ENCODE measurements around the gene HKDC1.
"Not testable (repeated sequence)": the region's sequence is repeated elsewhere in the genome, so short reads cannot be mapped to it uniquely, and the experiment has no call there.

Gene HKDC1

DNA sequence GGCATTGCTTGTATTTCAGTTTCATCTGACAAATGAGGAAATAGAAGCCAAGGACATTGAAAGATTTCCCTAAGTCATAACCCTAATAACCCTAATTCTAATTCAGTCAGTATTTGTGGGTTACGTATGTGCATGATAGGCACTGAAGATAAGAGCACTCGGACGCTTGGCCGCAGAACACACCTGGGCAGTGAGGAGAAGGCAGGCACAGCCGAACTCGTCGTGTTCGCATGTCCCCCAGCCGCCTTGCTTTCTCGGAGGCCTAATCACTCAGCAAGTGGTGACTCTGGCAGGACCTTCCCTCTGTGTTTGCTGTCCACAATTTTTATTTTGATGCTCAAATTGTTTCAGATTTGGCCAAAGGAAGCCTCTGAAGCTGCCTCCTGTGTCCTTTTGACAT, 23.7 kb downstream of the HKDC1 start:
- no peak for DNase-seq (ENCODE audit: low spot score)

DNA sequence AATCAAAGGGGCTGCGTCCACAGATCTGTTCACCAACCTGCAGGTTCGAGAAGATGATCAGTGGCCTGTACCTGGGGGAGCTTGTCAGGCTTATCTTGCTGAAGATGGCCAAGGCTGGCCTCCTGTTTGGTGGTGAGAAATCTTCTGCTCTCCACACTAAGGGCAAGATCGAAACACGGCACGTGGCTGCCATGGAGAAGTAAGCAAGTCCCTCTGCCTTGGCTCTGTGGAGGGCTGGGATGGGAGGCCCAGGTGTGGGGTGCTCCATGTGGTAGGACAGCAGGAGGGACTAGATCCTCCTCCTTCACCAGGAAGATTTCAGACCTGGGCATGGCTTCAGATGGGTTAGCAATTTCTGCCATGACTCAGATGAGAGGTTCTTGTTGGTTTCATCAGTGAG, 25.9 kb downstream of the HKDC1 start:
- DNase-seq (ENCODE audit: low spot score), result no peak

DNA sequence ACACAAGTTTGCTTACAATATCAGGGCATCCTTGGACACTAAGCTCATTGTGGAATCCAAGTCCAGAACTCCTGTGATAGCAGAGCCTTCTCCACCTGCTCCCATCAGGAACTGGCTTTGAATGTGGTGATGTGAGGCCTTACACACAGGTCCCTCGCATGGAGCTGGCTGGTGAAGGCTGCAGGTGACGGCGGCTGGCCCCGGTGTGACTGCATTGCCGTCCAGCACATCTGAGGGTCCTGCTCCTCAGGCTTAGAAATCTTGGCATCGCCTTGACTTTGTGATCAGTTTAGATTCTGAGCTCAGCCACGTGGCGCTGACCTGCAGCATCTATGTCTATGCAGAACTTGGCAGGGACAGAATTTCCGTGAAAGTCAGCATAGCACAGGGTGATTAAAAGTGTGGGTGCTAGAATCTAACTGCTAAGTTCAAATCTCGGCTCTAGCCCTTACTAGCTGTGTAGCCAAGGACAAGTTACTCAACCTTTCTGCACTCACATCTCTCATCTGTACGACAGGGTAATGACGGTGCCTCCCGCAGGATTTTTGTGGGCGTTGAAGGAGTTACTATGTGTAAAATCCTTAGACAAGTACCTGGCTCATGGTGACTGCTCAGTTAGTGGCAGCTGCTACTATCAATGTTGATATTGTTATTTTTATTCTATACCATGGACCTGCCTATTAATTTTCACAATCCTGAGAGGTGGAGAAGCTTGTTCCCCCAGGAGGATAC, 26.6 kb downstream of the HKDC1 start:
- DNase-seq (ENCODE audit: low spot score), result no peak

DNA sequence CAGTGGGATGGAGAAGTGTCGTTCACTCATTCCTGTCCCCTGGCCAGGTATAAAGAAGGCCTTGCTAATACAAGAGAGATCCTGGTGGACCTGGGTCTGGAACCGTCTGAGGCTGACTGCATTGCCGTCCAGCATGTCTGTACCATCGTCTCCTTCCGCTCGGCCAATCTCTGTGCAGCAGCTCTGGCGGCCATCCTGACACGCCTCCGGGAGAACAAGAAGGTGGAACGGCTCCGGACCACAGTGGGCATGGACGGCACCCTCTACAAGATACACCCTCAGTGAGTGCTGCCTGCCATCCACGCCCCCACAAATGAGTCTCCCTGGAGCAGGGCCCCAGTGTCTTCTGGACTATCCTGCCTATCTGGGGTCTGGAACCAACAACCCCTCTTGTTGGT, 27.2 kb downstream of the HKDC1 start:
- DNase-seq (ENCODE audit: low spot score), result no peak

DNA sequence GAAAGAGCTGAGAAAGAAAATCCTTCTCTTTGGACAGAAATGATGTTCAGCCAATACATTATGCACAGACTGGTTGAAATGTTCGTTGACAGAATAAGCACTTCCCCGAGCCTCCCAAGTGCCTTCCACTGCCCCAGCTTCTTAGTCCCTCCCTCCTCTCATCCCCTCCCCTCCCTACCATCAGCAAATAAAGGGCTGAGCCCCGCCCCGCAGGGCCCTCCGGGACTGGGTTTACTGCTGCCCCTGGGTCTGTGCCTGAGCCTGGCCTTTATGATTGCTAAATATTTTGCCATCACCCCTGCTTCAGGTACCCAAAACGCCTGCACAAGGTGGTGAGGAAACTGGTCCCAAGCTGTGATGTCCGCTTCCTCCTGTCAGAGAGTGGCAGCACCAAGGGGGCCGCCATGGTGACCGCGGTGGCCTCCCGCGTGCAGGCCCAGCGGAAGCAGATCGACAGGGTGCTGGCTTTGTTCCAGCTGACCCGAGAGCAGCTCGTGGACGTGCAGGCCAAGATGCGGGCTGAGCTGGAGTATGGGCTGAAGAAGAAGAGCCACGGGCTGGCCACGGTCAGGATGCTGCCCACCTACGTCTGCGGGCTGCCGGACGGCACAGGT, 28.1 kb downstream of the HKDC1 start:
- DNase-seq (ENCODE audit: low spot score), result no peak

DNA sequence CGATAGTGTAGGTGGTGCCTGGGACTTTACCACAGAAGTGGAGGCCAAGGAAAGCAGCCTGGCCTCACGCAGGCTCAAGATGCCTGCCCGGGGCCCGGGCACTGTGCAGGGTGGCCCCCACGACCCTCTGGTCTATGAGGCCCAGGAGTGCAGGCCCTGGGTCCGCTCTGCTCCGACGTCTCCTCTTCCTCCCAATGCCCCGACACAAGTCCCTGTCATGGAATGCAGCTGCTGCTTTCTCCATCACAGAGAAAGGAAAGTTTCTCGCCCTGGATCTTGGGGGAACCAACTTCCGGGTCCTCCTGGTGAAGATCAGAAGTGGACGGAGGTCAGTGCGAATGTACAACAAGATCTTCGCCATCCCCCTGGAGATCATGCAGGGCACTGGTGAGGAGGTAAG, 29.9 kb downstream of the HKDC1 start:
- no peak for DNase-seq (ENCODE audit: low spot score)

DNA sequence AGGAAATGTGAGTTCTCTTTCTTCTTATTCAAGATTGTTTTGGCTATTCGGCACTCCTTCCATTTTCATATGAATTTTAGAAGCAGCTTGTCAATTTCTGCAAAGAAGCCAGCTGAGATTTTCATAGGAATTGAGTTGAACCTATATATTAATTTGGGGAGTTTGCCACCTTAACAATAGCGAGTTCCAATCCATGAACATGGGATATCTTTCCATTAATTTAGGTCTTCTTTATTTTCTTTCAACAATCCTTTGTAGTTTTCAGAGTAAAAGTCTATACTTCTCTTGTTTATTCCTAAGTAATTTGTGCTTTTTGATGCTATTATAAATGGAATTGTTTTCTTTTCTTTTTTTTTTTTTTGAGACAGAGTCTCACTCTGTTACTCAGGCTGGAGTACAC, 31.3 kb downstream of the HKDC1 start:
- not testable (repeated sequence) for DNase-seq (ENCODE audit: low spot score)

DNA sequence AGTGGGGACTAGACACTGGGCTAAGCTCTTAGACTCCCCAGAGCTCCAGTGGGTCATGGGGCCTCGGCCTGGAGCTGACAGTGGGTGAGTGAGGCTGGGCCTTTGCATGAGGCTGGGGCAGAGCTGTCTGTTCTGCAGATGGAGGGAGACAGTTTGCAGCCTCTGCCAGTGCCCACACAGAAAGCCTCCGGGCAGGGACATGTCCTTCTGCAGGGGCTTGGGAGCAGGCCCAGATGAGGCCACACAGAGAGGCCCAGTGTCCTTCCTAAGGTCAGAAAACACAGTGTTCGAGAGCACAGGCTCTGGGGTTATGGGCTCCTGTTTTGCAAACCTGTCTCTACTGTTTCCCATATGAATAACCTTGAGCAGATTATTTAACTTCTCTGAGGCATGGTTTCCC, 33.0 kb downstream of the HKDC1 start:
- no peak for DNase-seq (ENCODE audit: low spot score)

DNA sequence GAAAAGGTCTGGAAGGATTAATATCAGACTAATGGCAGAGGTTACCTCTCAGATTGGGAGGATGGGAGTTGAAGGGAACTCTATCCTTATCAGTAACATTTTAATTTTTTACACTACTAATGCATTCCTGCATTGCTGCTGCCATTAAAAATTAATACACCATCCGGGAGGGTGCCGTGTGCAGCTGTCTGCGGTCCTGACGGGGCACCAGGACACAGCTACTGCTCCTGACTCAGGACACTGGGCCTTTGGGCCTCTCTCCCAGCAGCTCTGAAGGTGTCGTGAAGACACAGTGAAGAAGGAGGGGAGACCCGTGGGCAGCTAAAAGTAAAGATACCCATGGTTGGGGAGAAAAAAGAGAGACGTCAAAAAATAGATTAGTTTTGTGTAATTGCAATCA, 34.7 kb downstream of the HKDC1 start:
- DNase-seq (ENCODE audit: low spot score), result no peak

DNA sequence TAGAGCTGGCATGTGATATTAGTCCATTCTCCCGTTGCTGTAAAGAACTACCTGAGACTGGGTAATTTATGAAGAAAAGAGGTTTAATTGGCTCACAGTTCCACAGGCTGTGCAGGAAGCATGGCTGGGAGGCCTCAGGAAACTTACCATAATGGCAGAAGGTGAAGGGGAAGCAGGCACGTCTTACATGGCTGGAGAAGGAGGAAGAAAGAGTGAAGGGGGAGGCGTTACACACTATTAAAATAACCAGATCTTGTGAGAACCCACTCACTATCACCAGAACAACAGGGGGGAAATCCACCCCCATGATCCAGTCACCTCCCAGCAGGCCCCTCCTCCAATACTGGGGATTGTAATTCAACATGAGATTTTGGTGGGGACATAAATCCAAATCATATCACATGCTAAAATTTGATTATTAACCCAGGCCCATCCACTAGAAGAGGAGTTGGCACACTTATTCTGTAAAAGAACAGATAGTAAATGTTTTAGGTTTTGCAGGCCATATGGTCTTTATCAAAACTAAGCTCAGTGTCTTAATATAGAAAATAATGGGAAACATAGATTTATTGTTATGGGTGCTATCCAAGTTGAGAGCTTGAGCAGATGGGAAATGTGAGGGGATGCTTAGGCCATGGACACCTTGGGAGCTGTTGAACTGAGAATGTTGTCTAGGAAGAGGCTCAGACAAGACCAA, 39.6 kb downstream of the HKDC1 start:
- no peak for DNase-seq (ENCODE audit: low spot score)

DNA sequence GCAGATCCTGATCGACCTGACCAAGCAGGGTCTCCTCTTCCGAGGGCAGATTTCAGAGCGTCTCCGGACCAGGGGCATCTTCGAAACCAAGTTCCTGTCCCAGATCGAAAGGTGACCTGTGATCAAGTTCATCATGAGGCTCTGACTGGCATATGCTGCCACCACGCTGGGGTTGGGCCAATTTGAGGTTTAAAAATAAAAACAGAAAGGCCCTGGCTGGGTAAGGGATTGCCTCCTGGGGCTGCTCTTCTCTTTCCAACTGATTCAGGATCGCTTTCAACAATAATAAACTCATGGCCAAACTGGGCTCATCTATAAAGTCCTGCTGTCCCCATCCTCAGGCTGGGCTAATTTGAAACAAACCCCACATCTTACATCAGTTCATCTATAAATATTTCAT, 41.1 kb downstream of the HKDC1 start:
- DNase-seq (ENCODE audit: low spot score), result no peak

DNA sequence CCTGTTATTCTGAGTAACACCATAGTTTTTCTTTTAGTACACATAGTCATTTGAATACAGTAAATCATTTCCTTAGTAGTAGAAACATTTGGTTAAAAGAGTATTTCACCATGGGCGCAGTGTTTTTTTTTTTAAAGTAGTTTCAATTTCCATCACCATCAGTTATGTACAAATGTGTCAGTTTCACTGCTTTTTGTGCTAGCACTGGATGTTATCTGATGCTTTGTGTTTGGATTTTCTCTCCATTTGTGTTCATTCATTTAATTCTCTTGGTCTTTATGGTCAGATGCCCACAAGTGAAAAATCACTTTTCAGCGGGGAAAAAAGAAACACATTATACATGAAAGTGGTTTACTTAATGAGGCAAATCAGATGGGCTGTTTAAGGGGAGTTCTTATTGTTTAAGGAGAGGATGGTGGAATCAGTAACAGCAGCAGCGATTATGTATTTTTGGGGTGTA, 42.2 kb downstream of the HKDC1 start:
- no peak for DNase-seq (ENCODE audit: low spot score)

DNA sequence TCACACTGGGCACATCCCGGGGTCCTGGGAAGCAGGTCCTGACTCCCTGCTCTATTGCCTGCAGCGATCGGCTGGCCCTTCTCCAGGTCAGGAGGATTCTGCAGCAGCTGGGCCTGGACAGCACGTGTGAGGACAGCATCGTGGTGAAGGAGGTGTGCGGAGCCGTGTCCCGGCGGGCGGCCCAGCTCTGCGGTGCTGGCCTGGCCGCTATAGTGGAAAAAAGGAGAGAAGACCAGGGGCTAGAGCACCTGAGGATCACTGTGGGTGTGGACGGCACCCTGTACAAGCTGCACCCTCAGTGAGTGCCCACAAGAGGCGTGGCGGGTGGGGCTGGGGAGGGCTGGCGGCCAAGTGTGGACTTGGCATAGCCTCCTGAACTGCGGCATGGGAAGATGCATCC, 45.4 kb downstream of the HKDC1 start:
- DNase-seq (ENCODE audit: low spot score), result no peak

DNA sequence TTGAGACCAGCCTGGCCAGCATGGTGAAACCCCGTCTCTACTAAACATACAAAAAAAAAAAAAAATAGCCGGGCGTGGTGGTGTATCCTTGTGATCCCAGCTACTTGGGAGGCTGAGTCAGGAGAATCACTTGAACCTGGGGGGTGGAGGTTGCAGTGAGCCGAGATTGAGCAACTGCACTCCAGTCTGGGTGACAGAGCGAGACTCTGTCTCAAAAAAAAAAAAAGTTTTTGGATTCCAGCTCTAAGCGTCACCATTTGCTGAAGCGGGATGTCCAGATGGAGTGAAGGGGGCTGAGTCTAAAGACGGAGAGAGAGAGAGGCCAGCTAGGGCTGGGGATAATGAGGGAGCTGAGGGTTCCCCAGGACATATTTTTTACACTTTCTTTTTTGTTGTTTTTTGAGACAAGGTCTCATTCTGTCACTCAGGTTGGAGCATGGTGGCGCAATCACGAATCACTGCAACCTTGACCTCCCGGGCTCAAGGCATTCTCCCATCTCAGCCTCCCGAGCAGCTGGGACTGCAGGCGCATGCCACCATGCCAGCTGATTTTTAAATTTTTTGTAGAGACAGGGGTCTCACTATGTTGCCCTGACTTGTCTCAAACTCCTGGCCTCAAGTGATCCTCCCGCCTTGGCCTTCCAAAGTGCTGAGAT, 48.8 kb downstream of the HKDC1 start:
- no peak for DNase-seq (ENCODE audit: low spot score)

DNA sequence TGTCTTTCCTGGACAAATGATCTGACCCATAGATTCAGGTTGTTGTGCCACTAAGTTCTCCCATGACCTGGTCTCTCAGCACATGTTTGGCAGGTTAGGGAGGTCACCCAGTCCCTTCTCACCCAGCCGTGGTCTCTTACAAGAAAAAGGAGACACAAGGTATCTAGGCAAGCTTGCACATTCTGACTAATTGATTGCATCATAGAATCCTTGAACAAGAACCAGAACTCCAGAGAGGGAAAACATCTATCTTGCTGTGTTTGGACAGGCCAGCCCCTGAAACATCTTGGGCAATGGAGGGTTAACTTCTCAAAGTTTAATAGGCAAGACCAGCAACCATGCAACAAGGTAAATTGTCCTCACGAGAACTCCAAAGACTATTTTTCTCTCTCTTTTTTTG, 49.6 kb downstream of the HKDC1 start:
- no peak for DNase-seq (ENCODE audit: low spot score)

DNA sequence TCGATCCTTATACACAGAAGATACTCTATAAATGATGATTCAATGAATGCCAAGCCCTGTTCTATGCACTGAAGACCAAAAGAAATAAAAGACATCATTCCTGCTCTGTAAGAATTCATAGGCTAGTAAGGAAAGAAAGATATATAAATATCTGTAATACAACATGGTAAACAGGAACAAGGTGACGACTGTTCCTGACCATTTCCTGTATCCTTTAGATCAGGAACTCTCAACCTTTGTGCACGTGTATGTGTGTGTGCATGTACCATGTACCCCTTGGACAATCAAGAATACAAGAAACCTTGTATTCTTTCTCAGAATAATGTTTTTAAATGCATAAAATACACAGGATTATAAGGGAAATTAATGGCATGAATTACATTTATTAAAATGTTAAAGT, 50.9 kb downstream of the HKDC1 start:
- DNase-seq (ENCODE audit: low spot score), result no peak

DNA sequence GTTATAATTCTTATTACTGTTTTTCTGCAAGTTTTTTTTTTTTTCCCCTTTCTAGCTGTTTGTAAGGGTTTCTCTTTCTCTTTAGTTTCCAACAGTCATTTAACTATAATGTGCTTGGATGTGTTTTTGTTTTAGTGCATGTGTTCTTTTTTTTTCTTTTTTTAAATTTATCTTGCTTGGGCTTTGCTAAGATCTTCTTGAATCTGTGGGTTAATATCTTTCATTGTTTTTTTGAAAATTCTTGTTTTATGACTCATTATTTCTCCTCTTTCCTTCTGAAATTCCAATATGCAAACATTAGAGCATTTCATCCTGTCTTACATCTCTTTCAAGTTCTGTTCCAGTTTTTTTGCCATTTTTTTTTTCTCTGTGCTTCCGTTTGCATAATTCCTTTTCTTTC, 52.5 kb downstream of the HKDC1 start:
- DNase-seq (ENCODE audit: low spot score), result no peak

DNA sequence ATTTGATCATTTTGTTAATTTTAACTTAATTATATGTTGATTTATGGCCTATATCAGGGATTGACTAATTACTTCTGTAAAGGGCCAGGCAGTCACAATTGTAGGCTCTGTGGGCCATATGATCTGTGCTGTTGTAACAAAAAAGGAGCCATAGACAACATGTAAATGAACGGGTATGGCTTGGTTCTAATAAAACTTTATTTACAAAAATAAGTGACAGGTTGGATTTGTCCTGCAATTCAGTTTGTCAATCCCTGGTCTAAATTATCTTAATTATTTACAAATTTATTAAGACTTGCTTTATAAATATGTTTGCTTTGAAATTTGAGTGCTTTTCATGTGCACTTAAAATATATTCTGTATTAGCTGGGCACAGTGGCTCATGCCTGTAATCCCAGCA, 55.3 kb downstream of the HKDC1 start:
- DNase-seq (ENCODE audit: low spot score), result no peak

DNA sequence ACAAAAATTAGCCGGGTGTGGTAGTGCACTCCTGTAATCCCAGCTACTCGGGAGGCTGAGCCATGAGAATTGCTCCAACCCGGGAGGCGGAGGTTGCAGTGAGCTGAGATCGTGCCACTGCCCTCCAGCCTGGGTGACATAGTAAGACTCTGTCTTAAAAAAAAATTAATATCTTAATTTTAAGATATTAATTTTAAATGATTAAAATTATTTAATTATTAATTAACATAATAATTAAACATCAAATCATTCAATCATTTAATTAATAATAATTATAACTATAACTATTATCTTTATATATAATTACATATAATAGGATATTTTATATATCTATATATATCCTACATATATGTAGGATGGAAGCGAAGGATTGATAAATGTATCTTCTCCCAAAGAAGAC, 56.4 kb downstream of the HKDC1 start:
- no peak for DNase-seq (ENCODE audit: low spot score)

DNA sequence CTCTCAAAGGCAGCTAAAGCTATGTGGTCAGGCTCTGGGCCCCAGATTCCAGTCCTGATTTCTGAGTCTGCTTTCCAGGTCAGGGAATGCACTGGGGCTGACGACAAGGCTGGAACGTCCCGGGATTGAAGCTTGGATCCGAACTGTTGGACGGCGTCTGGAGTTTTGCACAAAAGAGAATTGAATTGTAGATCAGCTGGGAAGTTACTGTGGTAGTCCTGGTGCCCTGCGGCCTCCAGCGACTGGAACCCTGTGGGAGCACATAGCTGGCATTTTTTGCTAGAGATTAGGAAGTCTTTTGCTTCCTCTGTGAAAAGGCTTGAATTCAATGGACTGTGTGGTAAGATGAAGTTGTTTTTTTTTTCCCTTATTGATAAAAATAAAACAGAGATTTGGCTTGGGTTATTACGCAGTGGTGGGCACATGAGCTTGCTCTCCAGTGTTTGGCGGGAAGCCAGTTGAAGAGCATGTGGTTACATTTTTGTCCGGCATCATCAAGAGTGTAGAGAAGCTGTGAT, 58.4 kb downstream of the HKDC1 start, which contains the start of gene HK1:
Gene HK1, plus strand, starts transcription at position 51 of the 518 bp plus-strand sequence.
- DNase-seq (ENCODE audit: low spot score), result no peak

DNA sequence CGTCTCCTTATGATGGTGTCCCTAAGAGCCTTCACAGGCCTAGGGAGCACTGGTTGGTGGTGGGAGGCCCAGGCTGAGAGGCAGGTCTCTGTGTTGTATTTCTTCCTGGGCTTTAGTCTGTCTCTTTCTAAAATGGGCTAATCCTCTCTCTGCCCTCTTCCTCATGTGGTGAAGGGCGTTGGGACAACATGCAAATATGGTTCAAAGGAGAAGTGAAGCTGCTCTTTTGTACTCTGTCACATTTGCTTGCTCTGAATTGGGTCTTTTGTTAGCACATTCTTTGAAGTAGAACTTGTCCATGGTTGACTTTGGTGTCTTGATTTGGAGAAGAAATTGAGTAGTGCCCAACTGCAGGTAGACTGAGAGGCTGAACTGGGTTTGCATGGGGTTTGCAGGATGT, 59.0 kb downstream of the HKDC1 start:
- DNase-seq (ENCODE audit: low spot score), result no peak
